ENCODE results near the gene HHEX.

DNA sequence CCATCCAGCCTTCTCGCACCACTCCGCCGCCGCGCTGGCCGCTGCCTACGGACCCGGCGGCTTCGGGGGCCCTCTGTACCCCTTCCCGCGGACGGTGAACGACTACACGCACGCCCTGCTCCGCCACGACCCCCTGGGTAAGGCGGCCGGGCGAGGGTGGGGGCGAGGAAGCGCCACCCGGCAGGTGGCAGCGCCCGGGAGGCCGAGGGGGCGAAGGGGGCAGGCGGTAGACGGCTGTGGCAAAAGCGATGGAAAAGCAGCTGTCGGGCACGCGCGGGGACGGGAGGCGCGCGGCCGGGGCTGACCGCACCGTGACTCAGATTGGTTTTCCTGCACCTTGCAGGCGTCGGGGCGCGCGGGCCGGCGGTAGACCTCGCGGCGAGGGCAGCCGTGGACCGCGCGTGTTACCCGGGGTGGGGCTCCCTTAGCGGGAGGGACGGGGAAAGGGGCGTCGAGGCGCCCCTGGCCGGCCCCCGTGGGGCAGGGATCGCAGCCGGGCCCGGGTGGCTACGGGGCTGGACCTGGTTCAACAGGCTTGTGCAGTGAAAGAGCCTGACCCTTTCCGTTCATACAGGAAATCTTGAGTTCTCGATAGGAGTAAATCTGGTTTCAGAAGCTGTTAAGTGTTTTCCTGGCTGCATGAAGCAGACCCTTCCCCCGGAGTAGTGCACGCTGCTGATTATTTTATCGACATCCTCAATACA, 608 bp downstream of the HHEX start:
- TF ChIP-seq, protein P1, sequence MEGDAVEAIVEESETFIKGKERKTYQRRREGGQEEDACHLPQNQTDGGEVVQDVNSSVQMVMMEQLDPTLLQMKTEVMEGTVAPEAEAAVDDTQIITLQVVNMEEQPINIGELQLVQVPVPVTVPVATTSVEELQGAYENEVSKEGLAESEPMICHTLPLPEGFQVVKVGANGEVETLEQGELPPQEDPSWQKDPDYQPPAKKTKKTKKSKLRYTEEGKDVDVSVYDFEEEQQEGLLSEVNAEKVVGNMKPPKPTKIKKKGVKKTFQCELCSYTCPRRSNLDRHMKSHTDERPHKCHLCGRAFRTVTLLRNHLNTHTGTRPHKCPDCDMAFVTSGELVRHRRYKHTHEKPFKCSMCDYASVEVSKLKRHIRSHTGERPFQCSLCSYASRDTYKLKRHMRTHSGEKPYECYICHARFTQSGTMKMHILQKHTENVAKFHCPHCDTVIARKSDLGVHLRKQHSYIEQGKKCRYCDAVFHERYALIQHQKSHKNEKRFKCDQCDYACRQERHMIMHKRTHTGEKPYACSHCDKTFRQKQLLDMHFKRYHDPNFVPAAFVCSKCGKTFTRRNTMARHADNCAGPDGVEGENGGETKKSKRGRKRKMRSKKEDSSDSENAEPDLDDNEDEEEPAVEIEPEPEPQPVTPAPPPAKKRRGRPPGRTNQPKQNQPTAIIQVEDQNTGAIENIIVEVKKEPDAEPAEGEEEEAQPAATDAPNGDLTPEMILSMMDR (IDR thresholded peaks at IDR 0.05 in 8 of 11, conservative IDR thresholded peaks at IDR 0.05 in 3 of 11) = peak in 1 of 11 experiments; percentile 4
- TF ChIP-seq POLR2AphosphoS5 (IDR thresholded peaks at IDR 0.05) = peak; percentile 75 to 92 (median 81)
- TF ChIP-seq POLR2A (IDR thresholded peaks at IDR 0.05) = no peak

Measured in spleen (tissue), 7 donors.